Adipocyte (in vitro differentiated cells): ENCODE data around the gene PLEKHO2.
A peak's percentile ranks its signal among the peaks of the same experiment; 100 is the strongest.
"Not testable (repeated sequence)": the region's sequence is repeated elsewhere in the genome, so short reads cannot be mapped to it uniquely, and the experiment has no call there.

Source experiments
- DNase-seq: peaks from one replicate; pipeline ENCODE4 v3.0.0-alpha.2; 2015; ENCODE audit warnings: low read depth
- H3K27me3 ChIP-seq: replicated peaks from 2 replicates; pipeline ENCODE4 v1.7.0; 2013; ENCODE audit warnings: mild to moderate bottlenecking, low read length, moderate library complexity; ENCODE audit not compliant: control insufficient read depth, insufficient read depth
- H3K36me3 ChIP-seq: 2 replicates; pipeline ENCODE4 v1.7.0; 2013; ENCODE audit warnings: low read length, mild to moderate bottlenecking, moderate library complexity; ENCODE audit not compliant: control insufficient read depth, insufficient read depth, severe bottlenecking
- H3K4me1 ChIP-seq: 2 replicates; pipeline ENCODE4 v1.7.0; 2013; ENCODE audit warnings: mild to moderate bottlenecking, low read length, moderate library complexity; ENCODE audit not compliant: control insufficient read depth, insufficient read depth
- H3K4me3 ChIP-seq: 2 replicates; pipeline ENCODE4 v1.7.0; 2013; ENCODE audit warnings: mild to moderate bottlenecking, low read length, moderate library complexity
- H3K9ac ChIP-seq: 2 replicates; pipeline ENCODE4 v1.7.0; 2013; ENCODE audit warnings: mild to moderate bottlenecking, low read length, moderate library complexity
- H3K9me3 ChIP-seq: 2 replicates; pipeline ENCODE4 v1.7.0; 2013; ENCODE audit warnings: mild to moderate bottlenecking, low read length, moderate library complexity; ENCODE audit not compliant: control insufficient read depth

Gene PLEKHO2

GRCh38 chr15:64841344-64842095 is at the start of gene PLEKHO2:
Gene PLEKHO2, plus strand, starts transcription at chr15:64841915. Its CDS starts 102 bp downstream, at chr15:64842017.
- H3K4me3 ChIP-seq = peak within 1 kb of the TSS; percentile 98
- peaks cover 36% of the 10 kb centered on the region for H3K4me1 ChIP-seq
- H3K27me3 ChIP-seq = no peaks in the 10 kb centered on the region
- peak; percentile 98 for DNase-seq
- no peaks in the 10 kb centered on the region for H3K9me3 ChIP-seq
- peak within 1 kb of the TSS; percentile 98 for H3K9ac ChIP-seq
- H3K36me3 ChIP-seq = peaks cover 7% of the 10 kb centered on the region

- H3K27me3 ChIP-seq = no peaks in the 10 kb centered on the region
- DNase-seq = no peak
- no peak overlapping the region for H3K9ac ChIP-seq
- no peaks in the 10 kb centered on the region for H3K9me3 ChIP-seq
- H3K4me3 ChIP-seq = no peak overlapping the region
- H3K36me3 ChIP-seq = no peaks in the 10 kb centered on the region
- no peaks in the 10 kb centered on the region for H3K4me1 ChIP-seq
Measured at GRCh38 chr15:64792282-64792681, 49.4 kb upstream of the PLEKHO2 start.

- not testable (repeated sequence) for H3K9ac ChIP-seq, DNase-seq, H3K9me3 ChIP-seq, H3K36me3 ChIP-seq, H3K4me3 ChIP-seq, H3K27me3 ChIP-seq, H3K4me1 ChIP-seq
Measured at GRCh38 chr15:64795299-64795698, 46.4 kb upstream of the PLEKHO2 start.

- H3K9me3 ChIP-seq, H3K27me3 ChIP-seq, DNase-seq, H3K36me3 ChIP-seq, H3K9ac ChIP-seq, H3K4me3 ChIP-seq, H3K4me1 ChIP-seq: not testable (repeated sequence)
Measured at GRCh38 chr15:64795921-64796320, 45.8 kb upstream of the PLEKHO2 start.

- not testable (repeated sequence) for H3K4me3 ChIP-seq, H3K4me1 ChIP-seq, H3K27me3 ChIP-seq, H3K9ac ChIP-seq, H3K9me3 ChIP-seq, H3K36me3 ChIP-seq, DNase-seq
Measured at GRCh38 chr15:64798905-64799304, 42.8 kb upstream of the PLEKHO2 start.

- Histone ChIP-seq H3K9me3 (no peaks in the 10 kb centered on the region), H3K9ac (no peak overlapping the region), H3K4me3 (no peak overlapping the region), H3K36me3 (no peaks in the 10 kb centered on the region), H3K4me1 (no peaks in the 10 kb centered on the region), H3K27me3 (peaks cover 2% of the 10 kb centered on the region)
- no peak for DNase-seq
Measured at GRCh38 chr15:64800476-64800875, 41.2 kb upstream of the PLEKHO2 start.

- H3K4me1 ChIP-seq = no peaks in the 10 kb centered on the region
- no peak overlapping the region for H3K9ac ChIP-seq
- H3K9me3 ChIP-seq = no peaks in the 10 kb centered on the region
- H3K36me3 ChIP-seq = no peaks in the 10 kb centered on the region
- peaks cover 27% of the 10 kb centered on the region for H3K27me3 ChIP-seq
- H3K4me3 ChIP-seq = no peak overlapping the region
- DNase-seq = no peak
Measured at GRCh38 chr15:64803526-64803925, 38.2 kb upstream of the PLEKHO2 start.

- H3K9ac ChIP-seq = no peak overlapping the region
- peaks cover 34% of the 10 kb centered on the region for H3K27me3 ChIP-seq
- H3K4me3 ChIP-seq = no peak overlapping the region
- no peaks in the 10 kb centered on the region for H3K36me3 ChIP-seq
- H3K4me1 ChIP-seq = no peaks in the 10 kb centered on the region
- no peaks in the 10 kb centered on the region for H3K9me3 ChIP-seq
- no peak for DNase-seq
Measured at GRCh38 chr15:64804619-64805018, 37.1 kb upstream of the PLEKHO2 start.

GRCh38 chr15:64806509-64806908 is 35.2 kb upstream of the PLEKHO2 start:
- H3K9me3 ChIP-seq = no peaks in the 10 kb centered on the region
- DNase-seq = no peak

GRCh38 chr15:64807051-64807749 is 34.5 kb upstream of the PLEKHO2 start:
- H3K9ac ChIP-seq = no peak overlapping the region
- no peak for DNase-seq
- no peak overlapping the region for H3K4me3 ChIP-seq
- H3K36me3 ChIP-seq = no peaks in the 10 kb centered on the region
- H3K9me3 ChIP-seq = no peaks in the 10 kb centered on the region
- peaks cover 34% of the 10 kb centered on the region for H3K27me3 ChIP-seq
- no peaks in the 10 kb centered on the region for H3K4me1 ChIP-seq

More at GRCh38 chr15:64806509-64806908, 35.2 kb upstream of the PLEKHO2 start:
- Histone ChIP-seq H3K4me3 (no peak overlapping the region), H3K27me3 (peaks cover 34% of the 10 kb centered on the region), H3K36me3 (no peaks in the 10 kb centered on the region), H3K9ac (no peak overlapping the region), H3K4me1 (no peaks in the 10 kb centered on the region)

- DNase-seq = no peak
- H3K36me3 ChIP-seq = no peaks in the 10 kb centered on the region
Measured at GRCh38 chr15:64807751-64808222, 33.9 kb upstream of the PLEKHO2 start.

More at GRCh38 chr15:64807751-64808222, 33.9 kb upstream of the PLEKHO2 start:
- H3K27me3 ChIP-seq = peaks cover 34% of the 10 kb centered on the region
- no peaks in the 10 kb centered on the region for H3K4me1 ChIP-seq
- no peak overlapping the region for H3K4me3 ChIP-seq
- no peak overlapping the region for H3K9ac ChIP-seq
- no peaks in the 10 kb centered on the region for H3K9me3 ChIP-seq
